GM21529 (cell line): Measurements from ENCODE around the gene FTCD.
"Not testable (repeated sequence)": the region's sequence is repeated elsewhere in the genome, so short reads cannot be mapped to it uniquely, and the experiment has no call there.

Source experiments
- ATAC-seq: cut with Tn5 transposase; IDR thresholded peaks from one replicate; pipeline ENCODE4 v1.9.1; 2021; ENCODE audit not compliant: unreplicated experiment

Gene FTCD

GRCh38 chr21:46188226-46189212, 33.1 kb upstream of the FTCD start:
- ATAC-seq: no peak

- ATAC-seq: no peak
Observed at GRCh38 chr21:46187814-46188213, 32.4 kb upstream of the FTCD start.

DNA sequence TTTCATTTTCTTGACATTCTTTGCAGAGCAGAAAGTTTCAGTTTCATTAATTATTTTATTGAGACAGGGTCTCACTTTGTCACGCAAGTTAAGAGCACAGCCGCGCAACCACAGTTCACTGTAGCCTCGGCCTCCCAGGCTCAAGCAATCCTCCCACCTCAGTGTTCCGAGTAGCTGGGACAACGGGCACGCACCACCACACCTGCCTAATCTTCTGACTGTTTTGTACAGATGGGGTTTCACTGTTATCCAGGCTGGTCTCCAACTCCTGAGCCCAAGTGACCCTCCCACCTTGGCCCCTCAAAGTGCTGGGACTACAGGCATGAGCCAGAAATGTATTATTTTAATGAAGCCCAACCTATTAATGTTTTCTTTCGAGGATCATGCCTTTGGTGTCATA, 31.9 kb upstream of the FTCD start:
- no peak for ATAC-seq

DNA sequence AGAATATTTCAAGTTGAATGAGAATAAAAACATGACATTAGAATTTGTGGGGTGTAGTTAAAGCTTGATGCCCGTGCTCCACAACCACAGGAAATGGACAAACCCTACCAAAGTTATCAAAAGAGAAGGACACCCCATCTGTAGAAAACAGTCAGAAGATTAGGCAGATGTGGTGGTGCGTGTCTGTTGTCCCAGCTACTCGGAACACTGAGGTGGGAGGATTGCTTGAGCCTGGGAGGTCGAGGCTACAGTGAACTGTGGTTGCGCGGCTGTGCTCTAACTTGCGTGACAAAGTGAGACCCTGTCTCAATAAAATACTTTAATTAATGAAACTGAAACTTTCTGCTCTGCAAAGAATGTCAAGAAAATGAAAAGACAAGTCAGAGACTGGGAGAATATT, 30.3 kb upstream of the FTCD start:
- ATAC-seq: no peak

- ATAC-seq: no peak
Observed at GRCh38 chr21:46184625-46185555, 29.5 kb upstream of the FTCD start.

DNA sequence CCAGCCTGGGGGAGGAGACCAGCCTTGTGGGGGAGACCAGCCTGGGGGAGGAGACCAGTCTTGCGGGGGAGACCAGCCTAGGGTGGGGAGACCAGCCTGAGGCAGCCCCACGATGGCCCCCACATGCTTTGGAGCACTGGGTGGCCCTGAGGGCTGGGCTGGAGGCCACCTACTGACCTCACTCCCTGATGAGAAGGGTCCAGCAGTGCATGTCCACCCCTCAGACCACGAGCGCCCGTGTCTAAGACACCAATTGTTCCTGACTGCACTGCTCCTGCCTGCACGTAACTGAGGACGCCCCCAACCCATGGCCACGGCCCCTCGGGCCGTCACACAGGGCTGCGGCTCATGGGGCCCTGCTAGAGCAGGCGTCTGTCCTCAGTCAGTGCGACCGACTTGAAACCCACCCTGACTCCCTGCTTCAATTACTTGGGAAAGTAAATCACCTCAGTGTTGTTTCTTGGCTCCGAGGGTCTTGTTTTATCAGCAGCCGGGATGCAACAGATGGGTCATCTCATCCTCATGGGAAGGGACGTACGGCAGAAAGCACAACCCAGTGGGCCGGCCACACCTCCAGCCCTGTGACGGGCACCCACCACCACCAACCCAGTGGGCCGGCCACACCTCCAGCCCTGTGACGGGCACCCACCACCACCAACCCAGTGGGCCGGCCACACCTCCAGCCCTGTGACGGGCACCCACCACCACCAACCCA, 28.7 kb upstream of the FTCD start, which contains the start of gene SPATC1L:
Gene SPATC1L, minus strand, starts transcription at position 550 of the 715 bp plus-strand sequence. CDS start 1,643 bp downstream, outside the sequence.
- no peak for ATAC-seq

DNA sequence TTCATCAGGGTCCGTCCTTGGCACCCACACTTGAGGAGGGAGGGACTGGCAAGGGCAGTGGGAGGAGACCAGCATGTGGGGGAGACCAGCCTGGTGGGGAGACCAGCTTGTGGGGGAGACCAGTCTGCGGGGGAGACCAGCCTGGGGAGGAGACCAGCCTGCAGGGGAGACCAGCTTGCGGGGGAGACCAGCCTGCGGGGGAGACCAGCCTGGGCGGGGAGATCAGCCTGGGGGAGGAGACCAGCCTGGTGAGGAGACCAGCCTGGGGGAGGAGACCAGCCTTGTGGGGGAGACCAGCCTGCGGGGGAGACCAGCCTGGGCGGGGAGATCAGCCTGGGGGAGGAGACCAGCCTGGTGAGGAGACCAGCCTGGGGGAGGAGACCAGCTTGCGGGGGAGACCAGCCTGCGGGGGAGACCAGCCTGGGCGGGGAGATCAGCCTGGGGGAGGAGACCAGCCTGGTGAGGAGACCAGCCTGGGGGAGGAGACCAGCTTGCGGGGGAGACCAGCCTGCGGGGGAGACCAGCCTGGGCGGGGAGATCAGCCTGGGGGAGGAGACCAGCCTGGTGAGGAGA, 28.0 kb upstream of the FTCD start:
- not testable (repeated sequence) for ATAC-seq

- no peak for ATAC-seq
Observed at GRCh38 chr21:46182548-46183336, 27.4 kb upstream of the FTCD start.

DNA sequence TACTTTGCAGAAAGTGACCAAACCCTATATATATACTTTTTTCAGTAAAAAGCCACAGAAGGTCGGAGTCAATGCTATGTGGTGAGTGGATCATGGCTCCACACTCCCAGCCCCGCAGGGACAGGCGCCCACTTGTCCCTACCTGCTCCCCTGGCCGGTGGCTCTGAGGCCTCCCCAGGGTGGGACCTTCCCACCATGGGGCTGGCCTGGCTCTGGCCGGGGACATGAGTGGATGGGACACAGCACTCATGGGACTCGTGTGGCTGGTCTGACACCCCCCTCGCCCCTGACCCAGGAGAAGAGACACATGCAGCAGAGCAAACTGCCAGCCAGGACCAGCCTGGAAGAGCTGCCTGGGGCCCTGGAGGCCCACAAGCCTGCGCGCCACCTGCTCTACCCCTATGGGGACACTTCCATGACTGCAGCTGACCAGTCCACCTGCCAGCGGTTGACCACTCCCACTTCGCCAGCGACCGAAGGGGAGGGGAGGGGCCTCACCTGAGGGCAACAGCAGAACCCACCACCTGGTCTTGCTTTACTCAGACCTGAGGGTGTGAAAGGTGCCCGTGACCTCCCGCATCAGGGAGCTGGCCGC, 26.7 kb upstream of the FTCD start:
- no peak for ATAC-seq

DNA sequence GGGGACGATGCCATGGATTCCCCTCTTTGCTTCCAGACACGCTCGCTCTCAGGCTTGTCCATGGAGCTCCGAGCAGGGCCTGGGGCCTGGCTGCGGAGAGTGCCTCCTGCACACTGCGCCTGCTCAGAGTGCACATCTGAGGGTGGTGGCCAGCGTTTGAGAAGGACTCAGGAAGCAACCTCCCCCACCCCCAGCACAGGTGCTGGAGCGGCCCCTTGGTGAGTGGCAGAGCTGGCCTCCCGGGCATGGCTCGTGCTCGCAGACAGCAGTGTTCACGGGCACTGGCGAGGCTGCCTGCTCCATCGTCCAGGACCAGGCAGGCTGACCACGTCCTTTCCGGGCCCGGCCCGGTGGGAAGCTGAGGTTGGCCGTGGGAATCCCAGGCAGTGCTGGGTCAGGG, 26.1 kb upstream of the FTCD start:
- ATAC-seq: no peak

- no peak for ATAC-seq
Observed at GRCh38 chr21:46180778-46181391, 25.5 kb upstream of the FTCD start.

DNA sequence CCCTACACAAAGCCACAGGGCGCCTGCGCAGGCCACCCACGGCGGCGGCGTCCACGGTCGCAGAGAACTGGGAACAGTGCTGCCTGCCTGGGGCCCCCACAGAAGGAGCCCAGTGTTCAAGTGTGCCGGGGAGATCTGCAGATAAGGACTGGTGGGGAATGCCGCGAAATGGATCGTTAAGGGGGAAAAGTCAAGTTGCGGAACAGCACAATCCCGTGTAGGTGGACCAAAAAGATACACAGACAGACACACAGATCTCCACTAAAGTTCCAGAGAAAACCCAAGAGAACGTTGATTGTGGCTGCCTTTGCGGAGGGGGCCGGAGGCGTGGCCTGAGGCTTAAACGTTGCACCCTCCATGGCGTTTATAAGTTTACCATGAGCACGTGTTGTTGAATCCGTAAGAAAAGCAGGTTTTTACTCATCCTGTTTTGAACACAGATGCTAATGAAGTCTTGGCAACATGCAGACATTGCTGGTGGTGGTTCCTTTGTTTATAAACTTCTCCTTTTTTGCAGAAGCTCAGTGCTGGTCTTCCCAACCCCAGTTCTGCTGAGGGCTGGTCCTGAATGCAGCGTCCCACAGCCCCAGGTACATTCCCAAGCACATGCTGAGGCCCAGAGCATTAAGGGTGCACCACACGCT, 24.8 kb upstream of the FTCD start:
- no peak for ATAC-seq

GRCh38 chr21:46179708-46180078, 24.3 kb upstream of the FTCD start:
- no peak for ATAC-seq

GRCh38 chr21:46178961-46179360, 23.6 kb upstream of the FTCD start:
- no peak for ATAC-seq

GRCh38 chr21:46176443-46177129, 21.2 kb upstream of the FTCD start:
- ATAC-seq: not testable (repeated sequence)

DNA sequence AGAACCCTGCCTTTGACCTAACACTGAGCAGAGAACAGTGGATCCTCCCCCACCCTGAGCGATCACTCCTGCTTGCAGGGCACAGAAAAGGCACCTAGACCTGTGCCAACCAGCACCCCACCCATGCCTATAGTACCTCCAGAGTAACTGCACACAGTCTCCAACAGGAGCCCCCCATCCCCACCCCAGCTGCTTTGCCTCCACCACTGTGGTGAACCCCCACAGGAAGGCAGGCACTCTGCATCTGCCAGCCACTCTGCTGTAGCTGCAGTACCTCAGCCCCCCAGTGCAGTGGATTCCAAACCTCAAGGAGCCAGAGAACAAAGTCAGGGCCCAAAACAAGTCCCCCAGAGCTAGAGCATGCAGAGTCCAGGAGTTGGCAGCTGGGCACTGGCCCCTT, 18.2 kb upstream of the FTCD start:
- no peak for ATAC-seq

- no peak for ATAC-seq
Observed at GRCh38 chr21:46172863-46173528, 17.6 kb upstream of the FTCD start.
